Smooth muscle cell (in vitro differentiated cells): ENCODE data around the gene EEF1A2. TPM values are rescaled to one million over a fixed set of nuclear protein-coding genes. Genes with fewer than 3 reads are reported as not detected.

Experiments used
- DNase-seq: peaks from one replicate; lab custom pipeline; 2025; ENCODE audit not compliant: unreplicated experiment; lab: John Stamatoyannopoulos, UW
- H2AFZ ChIP-seq: fragments of 200-600 bp; sonication (generic); 2 replicates; pipeline ENCODE4 v1.6.0; 2016; ENCODE audit warnings: antibody characterized with exemption, low read depth, mild to moderate bottlenecking
- H3F3A ChIP-seq: fragments of 200-600 bp; sonication (generic); 2 replicates; pipeline ENCODE4 v1.6.0; 2017; ENCODE audit warnings: antibody characterized with exemption, low read depth
- H3K27ac ChIP-seq: fragments of 200-600 bp; sonication (generic); 2 replicates; pipeline ENCODE4 v1.5.1; 2016; ENCODE audit warnings: low read depth, mild to moderate bottlenecking
- H3K27me3 ChIP-seq: fragments of 200-600 bp; sonication (generic); 2 replicates; pipeline ENCODE4 v1.6.1; 2016; ENCODE audit warnings: low read depth, mild to moderate bottlenecking
- H3K36me3 ChIP-seq: fragments of 200-600 bp; sonication (generic); 2 replicates; pipeline ENCODE4 v1.5.1; 2016; ENCODE audit warnings: low read depth
- H3K4me1 ChIP-seq: fragments of 200-600 bp; sonication (generic); 2 replicates; pipeline ENCODE4 v1.5.1; 2016; ENCODE audit warnings: low read depth
- H3K4me2 ChIP-seq: fragments of 200-600 bp; sonication (generic); 2 replicates; pipeline ENCODE4 v1.6.0; 2016; ENCODE audit warnings: mild to moderate bottlenecking
- H3K4me3 ChIP-seq: fragments of 200-600 bp; sonication (generic); 2 replicates; pipeline ENCODE4 v1.5.1; 2016; ENCODE audit warnings: mild to moderate bottlenecking
- H3K79me2 ChIP-seq: fragments of 200-600 bp; sonication (generic); 2 replicates; pipeline ENCODE4 v1.6.0; 2016; ENCODE audit warnings: low read depth, mild to moderate bottlenecking
- H3K9ac ChIP-seq: fragments of 200-600 bp; sonication (generic); 2 replicates; pipeline ENCODE4 v1.6.0; 2016; ENCODE audit warnings: low read depth
- H3K9me3 ChIP-seq: fragments of 200-600 bp; sonication (generic); replicated peaks from 2 replicates; pipeline ENCODE4 v1.5.1; 2016; ENCODE audit warnings: low read depth
- H4K20me1 ChIP-seq: fragments of 200-600 bp; sonication (generic); 2 replicates; pipeline ENCODE4 v1.6.0; 2016; ENCODE audit warnings: low read depth
- WGBS: methylation state at CpG from one replicate; pipeline ENCODE4 v1.1.7; 2016; ENCODE audit warnings: low lambda C conversion rate; 5-methylcytosine and 5-hydroxymethylcytosine counted together
- polyA plus RNA-seq: library from polyadenylated mRNA; unstranded; fragments of >200 nt; fragmentation: Nextera tagmentation; extraction: Ambion mirVana; gene quantifications from 2 replicates; pipeline ENCODE4 v1.2.1, GENCODE V29; 2016
- total RNA-seq: library from RNA; depleted of rRNA; stranded (reverse); fragments of >200 nt; gene quantifications from 2 replicates; pipeline ENCODE4 v1.2.3, GENCODE V29; 2014
- TF ChIP-seq, protein P1 (sequence below): fragments of 200-600 bp; sonication (generic); IDR thresholded peaks from 2 replicates; pipeline ENCODE4 v1.5.1; 2017; ENCODE audit warnings: borderline replicate concordance, mild to moderate bottlenecking, antibody characterized with exemption; ENCODE audit not compliant: insufficient read depth, poor library complexity, severe bottlenecking

The EEF1A2 gene
- total and polyA plus RNA-seq, 2 experiments from 2014 or later, result 2.1 to 5.1 TPM

DNA sequence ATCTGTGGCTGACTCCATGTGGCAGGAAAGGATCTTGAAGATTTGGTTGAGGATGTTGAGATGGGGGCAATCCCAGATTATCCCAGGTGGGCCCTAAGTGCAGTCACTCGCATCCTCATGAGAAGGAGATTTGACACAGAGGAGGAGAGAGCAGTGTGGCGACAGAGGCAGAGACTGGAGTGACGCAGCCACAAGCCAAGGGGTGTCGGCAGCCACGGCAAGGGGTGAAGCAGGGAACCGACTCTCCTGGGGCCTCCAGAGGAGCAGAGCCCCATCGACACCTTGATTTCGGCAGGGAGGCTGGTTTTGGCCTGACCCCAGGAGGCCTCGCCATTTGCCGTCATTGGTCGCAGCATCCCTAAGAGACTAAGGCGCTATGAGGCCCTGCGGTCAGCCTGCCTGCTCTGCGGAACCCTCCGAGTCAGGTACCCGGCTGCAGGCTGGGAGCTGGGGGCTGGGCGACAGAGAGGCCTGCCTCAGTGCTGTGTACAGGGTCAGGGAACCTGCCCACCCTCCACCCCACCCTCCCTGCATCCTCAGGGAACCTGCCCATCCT, 12.5 kb downstream of the EEF1A2 start:
- H3K9me3 ChIP-seq, result no peaks in the 10 kb centered on the region
- no peaks in the 10 kb centered on the region for H3F3A ChIP-seq
- no peak overlapping the region for H3K4me3 ChIP-seq
- peaks cover 23% of the 10 kb centered on the region for H3K27me3 ChIP-seq
- no peak overlapping the region for H3K9ac ChIP-seq
- H3K79me2 ChIP-seq, result no peaks in the 10 kb centered on the region
- H3K36me3 ChIP-seq, result no peaks in the 10 kb centered on the region
- H3K27ac ChIP-seq, result no peak overlapping the region
- TF ChIP-seq, protein P1, sequence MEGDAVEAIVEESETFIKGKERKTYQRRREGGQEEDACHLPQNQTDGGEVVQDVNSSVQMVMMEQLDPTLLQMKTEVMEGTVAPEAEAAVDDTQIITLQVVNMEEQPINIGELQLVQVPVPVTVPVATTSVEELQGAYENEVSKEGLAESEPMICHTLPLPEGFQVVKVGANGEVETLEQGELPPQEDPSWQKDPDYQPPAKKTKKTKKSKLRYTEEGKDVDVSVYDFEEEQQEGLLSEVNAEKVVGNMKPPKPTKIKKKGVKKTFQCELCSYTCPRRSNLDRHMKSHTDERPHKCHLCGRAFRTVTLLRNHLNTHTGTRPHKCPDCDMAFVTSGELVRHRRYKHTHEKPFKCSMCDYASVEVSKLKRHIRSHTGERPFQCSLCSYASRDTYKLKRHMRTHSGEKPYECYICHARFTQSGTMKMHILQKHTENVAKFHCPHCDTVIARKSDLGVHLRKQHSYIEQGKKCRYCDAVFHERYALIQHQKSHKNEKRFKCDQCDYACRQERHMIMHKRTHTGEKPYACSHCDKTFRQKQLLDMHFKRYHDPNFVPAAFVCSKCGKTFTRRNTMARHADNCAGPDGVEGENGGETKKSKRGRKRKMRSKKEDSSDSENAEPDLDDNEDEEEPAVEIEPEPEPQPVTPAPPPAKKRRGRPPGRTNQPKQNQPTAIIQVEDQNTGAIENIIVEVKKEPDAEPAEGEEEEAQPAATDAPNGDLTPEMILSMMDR, result no peak
- no peak overlapping the region for H3K4me2 ChIP-seq
- H4K20me1 ChIP-seq, result no peaks in the 10 kb centered on the region
- H2AFZ ChIP-seq, result no peak overlapping the region
- 91% methylated on average over 17 of the region's 17 CpGs for WGBS
- no peak for DNase-seq
- no peaks in the 10 kb centered on the region for H3K4me1 ChIP-seq

DNA sequence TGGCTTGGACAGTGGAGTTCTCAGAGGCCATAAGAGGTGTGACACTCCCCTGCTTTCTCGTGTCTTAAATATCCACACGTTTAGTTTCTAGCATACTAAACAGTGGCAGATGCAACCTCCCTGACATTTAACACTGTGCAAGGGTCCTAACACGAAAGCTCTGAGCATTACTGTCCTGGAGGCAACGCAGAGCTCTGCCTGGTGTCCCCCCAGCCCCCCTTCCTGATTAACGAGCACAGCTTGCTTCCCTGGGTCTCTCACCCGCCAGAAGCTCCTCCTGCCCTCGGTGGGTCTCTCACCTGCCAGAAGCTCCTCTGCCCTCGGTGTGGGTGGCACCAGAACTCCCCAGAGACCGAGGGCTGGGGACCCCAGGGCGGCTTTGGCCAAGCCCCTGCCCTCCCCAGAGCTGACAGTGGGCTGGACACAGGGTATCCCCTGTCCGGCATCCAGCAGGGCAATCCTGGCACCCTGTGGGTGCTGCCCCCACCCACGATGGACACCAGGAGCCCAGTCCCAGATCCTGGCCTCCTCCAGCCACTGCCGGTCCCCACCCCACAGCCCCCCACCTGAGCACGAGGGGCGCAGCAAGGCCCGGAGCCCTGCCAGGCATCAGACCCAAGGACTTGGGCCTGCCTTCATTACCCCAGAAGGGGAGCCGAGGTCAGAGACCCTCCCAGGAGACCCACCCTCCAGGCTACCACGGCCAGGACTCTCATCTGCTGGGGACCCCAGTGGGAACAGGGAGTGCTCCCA, 14.1 kb downstream of the EEF1A2 start:
- no peaks in the 10 kb centered on the region for H4K20me1 ChIP-seq
- H3K4me3 ChIP-seq, result no peak overlapping the region
- no peak for DNase-seq
- H2AFZ ChIP-seq, result no peak overlapping the region
- no peak overlapping the region for H3K4me2 ChIP-seq
- no peaks in the 10 kb centered on the region for H3K79me2 ChIP-seq
- no peaks in the 10 kb centered on the region for H3K36me3 ChIP-seq
- H3K4me1 ChIP-seq, result no peaks in the 10 kb centered on the region
- H3F3A ChIP-seq, result no peaks in the 10 kb centered on the region
- 80% methylated on average over 17 of the region's 18 CpGs for WGBS
- H3K9ac ChIP-seq, result no peak overlapping the region
- no peak overlapping the region for H3K27ac ChIP-seq
- TF ChIP-seq, protein P1, result no peak
- peaks cover 23% of the 10 kb centered on the region for H3K27me3 ChIP-seq
- H3K9me3 ChIP-seq, result no peaks in the 10 kb centered on the region

- WGBS, result 79% methylated on average over 17 of the region's 17 CpGs
- no peak for DNase-seq
- H2AFZ ChIP-seq, result no peak overlapping the region
- no peak overlapping the region for H3K27ac ChIP-seq
- H3K4me1 ChIP-seq, result no peaks in the 10 kb centered on the region
- no peaks in the 10 kb centered on the region for H3F3A ChIP-seq
- H3K79me2 ChIP-seq, result no peaks in the 10 kb centered on the region
- no peaks in the 10 kb centered on the region for H3K9me3 ChIP-seq
- H3K9ac ChIP-seq, result no peak overlapping the region
- H3K4me2 ChIP-seq, result no peak overlapping the region
- TF ChIP-seq, protein P1, result no peak
- no peak overlapping the region for H3K4me3 ChIP-seq
- H3K27me3 ChIP-seq, result peaks cover 22% of the 10 kb centered on the region
- no peaks in the 10 kb centered on the region for H4K20me1 ChIP-seq
- H3K36me3 ChIP-seq, result no peaks in the 10 kb centered on the region
These were observed 14.6 kb downstream of the EEF1A2 start for GRCh38 chr20:63484236-63484635.
